Spleen (tissue), 11 donors: ENCODE data around the gene HMGN4. TPM values are rescaled to one million over a fixed set of nuclear protein-coding genes. Genes with fewer than 3 reads are reported as not detected.

ENCODE experiments used
- DNase-seq: peaks from one replicate; pipeline ENCODE4 v3.0.0-alpha.2; 2020
- H3K27ac ChIP-seq, 8 donors: fragments of 200-600 bp; sonication (generic) in 7 of 8; 1 replicate in 4 of 8; 2 replicates in 4 of 8; pipeline versions ENCODE4 v1.5.0 to v1.8.0; 2016 to 2021; ENCODE audit warnings: inconsistent platforms in 4 of 8, mild to moderate bottlenecking in 4 of 8, moderate library complexity in 1 of 8
- H3K27me3 ChIP-seq, 7 donors: fragments of 200-600 bp; sonication (generic) in 6 of 7; replicated peaks in 1 of 7; 1 replicate in 4 of 7; 2 replicates in 3 of 7; pipeline versions ENCODE4 v1.5.0 to v1.8.0; 2016 to 2021; ENCODE audit warnings: inconsistent platforms in 3 of 7, mild to moderate bottlenecking in 1 of 7
- H3K36me3 ChIP-seq, 6 donors: fragments of 200-600 bp; sonication (generic) in 5 of 6; 1 replicate in 4 of 6; 2 replicates in 2 of 6; pipeline versions ENCODE4 v1.5.0 to v1.8.0; 2016 to 2021; ENCODE audit warnings: inconsistent platforms in 2 of 6
- H3K4me1 ChIP-seq, 6 donors: fragments of 200-600 bp; sonication (generic) in 5 of 6; 1 replicate in 3 of 6; 2 replicates in 3 of 6; pipeline versions ENCODE4 v1.5.0 to v1.8.0; 2016 to 2021; ENCODE audit warnings: inconsistent platforms in 3 of 6
- H3K4me3 ChIP-seq, 8 donors: fragments of 200-600 bp; sonication (generic) in 7 of 8; 1 replicate in 4 of 8; 2 replicates in 4 of 8; pipeline versions ENCODE4 v1.5.0 to v1.8.0; 2016 to 2021; ENCODE audit warnings: inconsistent platforms in 4 of 8, mild to moderate bottlenecking in 4 of 8, moderate library complexity in 2 of 8
- H3K9me3 ChIP-seq, 8 donors: fragments of 200-600 bp; sonication (generic) in 7 of 8; 1 replicate in 4 of 8; 2 replicates in 4 of 8; pipeline versions ENCODE4 v1.5.0 to v1.8.0; 2016 to 2021; ENCODE audit warnings: inconsistent platforms in 4 of 8
- POLR2A ChIP-seq, 3 donors: fragments of 450-650 bp; IDR thresholded peaks; one replicate each; pipeline ENCODE4 v1.5.1; 2017; ENCODE audit warnings: antibody characterized with exemption in 3 of 3, mild to moderate bottlenecking in 1 of 3
- POLR2AphosphoS5 ChIP-seq, 3 donors: sonication (generic); formaldehyde crosslinking; IDR thresholded peaks; one replicate each; pipeline ENCODE4 v1.5.1; 2017; ENCODE audit warnings: antibody characterized with exemption in 3 of 3
- WGBS, 5 donors: extraction: QIAGEN DNeasy Blood & Tissue Kit in 3 of 5; methylation state at CpG; one replicate each; pipeline versions ENCODE4 v1.1.5 to v1.1.7; 2013 to 2018; 5-methylcytosine and 5-hydroxymethylcytosine counted together
- intact Hi-C: fragments of 100-400 bp; cut with DNase I; formaldehyde crosslinking; loops from one replicate; pipeline ENCODE4 v1.15.0; 2023; ENCODE audit warnings: low total_unique reads
- polyA plus RNA-seq, 3 donors: library from polyadenylated mRNA; stranded (reverse); fragments of 200-250 nt; gene quantifications; one replicate each; pipeline ENCODE4 v1.2.1, GENCODE V29; 2013
- small RNA-seq, 4 donors: library from RNA; depleted of rRNA; stranded (forward); fragments of <200 nt; gene quantifications; one replicate each; pipeline ENCODE3, GENCODE V24; 2016
- total RNA-seq, 7 donors: library from RNA; depleted of rRNA in 3 of 7; stranded (reverse); fragments of >200 nt in 3 of 7; fragmentation: NEBNext Ultra II Directional in 4 of 7; extraction: Animal tissue kit (Norgen Biotek cat#: 25700) in 4 of 7; gene quantifications; one replicate each; pipeline versions ENCODE4 v1.1.0 to v1.2.1, GENCODE V29; 2016 to 2021
- TF ChIP-seq, protein P1 (sequence below), 11 experiments: fragments of 200-600 bp in 7 of 11; fragments of 450-650 bp in 4 of 11; sonication (generic) in 4 of 11; IDR thresholded peaks in 8 of 11; conservative IDR thresholded peaks in 3 of 11; 1 replicate in 7 of 11; 2 replicates in 4 of 11; pipeline versions ENCODE4 v1.4.0 to v1.8.0; 2016 to 2021; ENCODE audit warnings: antibody characterized with exemption in 11 of 11, inconsistent platforms in 4 of 11, mild to moderate bottlenecking in 1 of 11
- donor health status: healthy with polysubstance abuse.
- donor health status: DM: no; HTN: no; CAD: no; lungs with moderate emphysema.
- donor health status: DM: no; HTN: no; CAD: no.
- donor health status: Bipolar disorder and iron deficiency.
- donor health status: healthy.
- donor health status: DM: no; HTN: no; CAD: no.
- donor health status: DM: yes; HTN: yes; CAD: no.

Gene HMGN4
- total and polyA plus RNA-seq, 10 donors: 33.3 to 68.4 (median 52.9) TPM

DNA sequence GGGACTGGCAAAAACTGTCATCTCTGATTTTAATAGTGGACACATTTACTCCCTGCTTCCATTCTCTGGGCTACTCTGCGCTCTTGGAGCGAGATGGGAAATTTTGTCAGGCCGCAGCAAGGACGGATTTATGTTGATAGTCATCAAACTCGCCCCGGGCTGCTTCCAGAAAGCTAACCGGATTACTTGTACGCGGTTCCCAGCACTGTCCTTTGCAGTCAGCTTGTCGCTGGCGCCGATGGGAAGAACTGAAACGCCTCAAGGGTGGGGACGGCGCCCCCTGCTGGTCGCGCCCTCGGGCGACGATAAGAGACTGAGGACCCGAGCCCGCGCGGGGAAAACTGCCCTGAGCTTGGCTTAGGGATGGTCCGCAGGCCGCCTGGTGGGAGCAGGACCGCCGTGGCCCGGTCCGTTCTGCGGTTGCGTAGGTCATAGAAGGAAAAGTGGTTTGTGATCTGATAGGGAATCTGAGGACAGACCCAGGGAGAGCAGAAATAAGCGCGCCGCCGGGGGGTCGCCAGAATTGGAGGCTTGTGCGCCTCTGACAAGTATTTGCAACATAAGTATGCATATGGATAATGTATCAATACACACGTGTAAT, 57.6 kb downstream of the HMGN4 start:
- TF ChIP-seq POLR2AphosphoS5 (IDR thresholded peaks at IDR 0.05) (peak; percentile 61 to 84 (median 82)), POLR2A (IDR thresholded peaks at IDR 0.05) (no peak)
- TF ChIP-seq, protein P1, sequence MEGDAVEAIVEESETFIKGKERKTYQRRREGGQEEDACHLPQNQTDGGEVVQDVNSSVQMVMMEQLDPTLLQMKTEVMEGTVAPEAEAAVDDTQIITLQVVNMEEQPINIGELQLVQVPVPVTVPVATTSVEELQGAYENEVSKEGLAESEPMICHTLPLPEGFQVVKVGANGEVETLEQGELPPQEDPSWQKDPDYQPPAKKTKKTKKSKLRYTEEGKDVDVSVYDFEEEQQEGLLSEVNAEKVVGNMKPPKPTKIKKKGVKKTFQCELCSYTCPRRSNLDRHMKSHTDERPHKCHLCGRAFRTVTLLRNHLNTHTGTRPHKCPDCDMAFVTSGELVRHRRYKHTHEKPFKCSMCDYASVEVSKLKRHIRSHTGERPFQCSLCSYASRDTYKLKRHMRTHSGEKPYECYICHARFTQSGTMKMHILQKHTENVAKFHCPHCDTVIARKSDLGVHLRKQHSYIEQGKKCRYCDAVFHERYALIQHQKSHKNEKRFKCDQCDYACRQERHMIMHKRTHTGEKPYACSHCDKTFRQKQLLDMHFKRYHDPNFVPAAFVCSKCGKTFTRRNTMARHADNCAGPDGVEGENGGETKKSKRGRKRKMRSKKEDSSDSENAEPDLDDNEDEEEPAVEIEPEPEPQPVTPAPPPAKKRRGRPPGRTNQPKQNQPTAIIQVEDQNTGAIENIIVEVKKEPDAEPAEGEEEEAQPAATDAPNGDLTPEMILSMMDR (IDR thresholded peaks at IDR 0.05 in 8 of 11, conservative IDR thresholded peaks at IDR 0.05 in 3 of 11): peak; percentile 69 to 98 (median 93)
- peaks cover 10 to 48% (median 32%) of the 10 kb centered on the region in 6 donors for H3K4me1 ChIP-seq
- H3K4me3 ChIP-seq: peak overlapping the region; percentile 69 to 98 (median 94)
- peak overlapping the region; percentile 90 to 94 (median 93) for H3K27ac ChIP-seq
- H3K9me3 ChIP-seq: no peaks in the 10 kb centered on the region
- DNase-seq: peak; percentile 96
- 0 to 1% (median 1%) methylated on average over 38 to 39 of the region's 39 CpGs for WGBS, 5 donors
- peaks cover 0 to 31% (median 25%) of the 10 kb centered on the region in 6 donors for H3K36me3 ChIP-seq
- peaks cover 0 to 46% (median 19%) of the 10 kb centered on the region in 7 donors for H3K27me3 ChIP-seq
- intact Hi-C loops: no loop called here

Small RNA genes within 50 kb of the gene (small RNA-seq; reads per million reads assigned to genes)
- gene RNU6-502P: 0 reads per million in 4 donors

Other genes starting within 250 kb of the HMGN4 start
- gene BTN3A2, start 173.2 kb upstream of the HMGN4 start, total RNA-seq: 100 to 1,000 TPM in 6 of 7 donors, 10 to 100 TPM in 1; 78.9 to 157 (median 136) TPM
- gene BTN3A2, start 173.2 kb upstream of the HMGN4 start, polyA plus RNA-seq: 10 to 100 TPM; 41.0 to 52.6 (median 42.4) TPM
- gene BTN2A2, start 155.3 kb upstream of the HMGN4 start, total RNA-seq: 10 to 100 TPM; 21.1 to 41.0 (median 38.1) TPM
- 10 to 100 TPM; 13.3 to 15.9 (median 15.0) TPM for gene BTN2A2, start 155.3 kb upstream of the HMGN4 start, polyA plus RNA-seq
- gene BTN3A1, start 136.1 kb upstream of the HMGN4 start, total RNA-seq: 100 to 1,000 TPM in 6 of 7 donors, 10 to 100 TPM in 1; 90.1 to 142 (median 109) TPM
- 10 to 100 TPM; 25.1 to 40.4 (median 34.1) TPM for gene BTN3A1, start 136.1 kb upstream of the HMGN4 start, polyA plus RNA-seq
- gene BTN3A3, start 97.9 kb upstream of the HMGN4 start, total RNA-seq: 100 to 1,000 TPM in 2 of 7 donors, 10 to 100 TPM in 5; 82.8 to 128 (median 89.5) TPM
- 10 to 100 TPM; 20.0 to 26.8 (median 22.3) TPM for gene BTN3A3, start 97.9 kb upstream of the HMGN4 start, polyA plus RNA-seq
- gene BTN2A1, start 80.4 kb upstream of the HMGN4 start, total RNA-seq: 10 to 100 TPM; 31.7 to 50.8 (median 41.4) TPM
- 10 to 100 TPM; 17.0 to 31.4 (median 29.8) TPM for gene BTN2A1, start 80.4 kb upstream of the HMGN4 start, polyA plus RNA-seq
- 1 to 10 TPM in 1 of 7 donors, under 1 TPM in 6; 0.23 to 1.1 (median 0.32) TPM for gene BTN1A1, start 38.1 kb upstream of the HMGN4 start, total RNA-seq
- gene BTN1A1, start 38.1 kb upstream of the HMGN4 start, polyA plus RNA-seq: under 1 TPM; 0.33 to 0.58 (median 0.39) TPM
- gene ABT1, start 58.6 kb downstream of the HMGN4 start, total RNA-seq: 10 to 100 TPM; 14.9 to 21.4 (median 18.6) TPM
- gene ABT1, start 58.6 kb downstream of the HMGN4 start, polyA plus RNA-seq: 10 to 100 TPM; 20.2 to 26.2 (median 23.9) TPM
- gene ZNF322, start 121.4 kb downstream of the HMGN4 start, total RNA-seq: 10 to 100 TPM; 19.1 to 25.9 (median 22.2) TPM
- gene ZNF322, start 121.4 kb downstream of the HMGN4 start, polyA plus RNA-seq: 1 to 10 TPM; 6.1 to 8.0 (median 6.4) TPM